ENCODE data around the gene FGGY.

- TF ChIP-seq EZH2 (IDR thresholded peaks at IDR 0.05) = no peak
- no peak for TF ChIP-seq CTCF (IDR thresholded peaks at IDR 0.05)
Measured at GRCh38 chr1:59258412-59259032, 38.4 kb upstream of the FGGY start.

Measured in neural progenitor cell (in vitro differentiated cells).